NCI-H82 treated with DMSO at 0.1 percent for 48 hours (cell line): ENCODE measurements around the gene RRP36.

Source experiments
- DNase-seq: peaks from one replicate; lab custom pipeline; 2025; ENCODE audit not compliant: unreplicated experiment; lab: John Stamatoyannopoulos, UW

RRP36 gene

GRCh38 chr6:43060755-43061633 lies 39.6 kb downstream of the RRP36 start:
- no peak for DNase-seq

DNA sequence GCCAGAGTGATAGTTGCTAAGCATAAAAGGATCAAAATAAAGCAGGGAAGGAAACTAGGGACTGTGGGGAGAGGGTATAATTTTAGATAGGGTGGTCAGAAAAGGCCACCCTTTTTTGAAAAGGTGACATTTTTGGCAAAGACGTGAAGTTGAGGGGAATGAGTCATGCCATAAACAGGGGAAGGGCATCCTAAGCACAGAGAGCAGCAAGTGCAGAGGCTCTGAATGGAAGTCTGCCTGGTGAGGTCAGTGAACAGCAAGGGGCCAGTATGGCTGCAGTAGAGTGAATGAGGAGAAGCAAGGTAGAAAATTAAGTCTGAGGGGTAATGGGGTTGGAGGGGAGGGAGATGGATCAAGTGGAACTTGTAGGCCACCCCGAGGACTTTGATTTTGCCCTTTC lies 40.4 kb downstream of the RRP36 start:
- no peak for DNase-seq

DNA sequence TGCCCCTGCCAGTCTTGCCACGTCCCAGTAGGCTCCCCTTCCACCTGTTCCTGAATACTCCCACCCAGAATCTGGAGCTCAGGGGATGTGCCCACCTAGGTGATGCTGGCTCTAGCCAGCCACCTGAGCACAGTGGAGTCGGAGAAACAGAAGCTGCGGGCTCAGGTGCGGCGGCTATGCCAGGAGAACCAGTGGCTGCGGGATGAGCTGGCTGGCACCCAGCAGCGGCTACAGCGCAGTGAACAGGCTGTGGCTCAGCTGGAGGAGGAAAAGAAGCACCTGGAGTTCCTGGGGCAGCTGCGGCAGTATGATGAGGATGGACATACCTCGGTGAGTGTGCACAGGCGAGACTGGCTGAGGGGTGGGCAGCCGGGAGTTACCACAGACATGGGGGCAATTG lies 41.4 kb downstream of the RRP36 start:
- no peak for DNase-seq

GRCh38 chr6:43070028-43070632 lies 48.7 kb downstream of the RRP36 start:
- peak; percentile 46 for DNase-seq

DNA sequence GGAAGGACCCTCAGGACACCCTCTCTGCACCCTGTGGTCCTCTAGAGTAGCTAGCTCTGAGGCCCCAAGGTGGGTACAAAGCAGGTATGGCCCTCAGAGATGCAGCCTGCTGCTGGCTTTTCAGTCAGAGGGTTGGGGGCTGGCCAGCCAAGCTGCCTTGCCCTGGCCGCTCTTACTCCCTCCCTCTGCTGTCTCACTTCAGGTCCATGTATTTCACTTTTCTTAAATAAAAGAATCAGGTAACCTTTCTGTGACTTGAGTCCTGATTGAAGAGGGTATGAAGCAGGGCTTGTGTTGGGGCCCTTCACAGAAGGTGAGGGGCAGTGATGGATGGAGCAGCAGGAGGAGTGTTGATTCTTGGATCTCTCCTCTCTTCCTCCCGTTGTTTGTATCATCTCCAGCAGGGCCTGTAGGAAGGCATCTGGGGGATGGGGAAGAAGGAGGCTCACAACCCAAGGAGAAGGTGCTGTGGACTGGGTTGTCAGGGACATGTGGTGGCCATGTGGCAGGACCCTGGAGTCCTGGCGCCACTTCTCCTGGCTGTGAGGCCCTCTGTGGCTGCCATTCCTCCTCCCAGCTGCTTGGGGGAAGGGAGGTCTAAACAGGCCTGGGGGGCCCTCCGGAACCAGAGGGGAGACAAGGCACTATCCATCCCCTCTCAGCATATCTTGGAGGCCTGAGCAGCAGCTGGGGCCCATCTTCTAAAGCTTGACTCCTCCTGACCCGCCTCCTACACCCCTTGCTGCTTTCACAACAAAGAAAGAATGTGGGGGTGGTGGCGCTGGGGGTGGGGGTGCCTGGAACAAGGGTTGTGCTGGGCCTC lies 53.6 kb downstream of the RRP36 start:
- DNase-seq: no peak

- peak; percentile 81 for DNase-seq
Observed at GRCh38 chr6:43075670-43076463, 54.4 kb downstream of the RRP36 start, which contains the start of gene PTK7. Gene PTK7, plus strand, starts transcription at chr6:43076314. Its CDS starts 175 bp downstream, at chr6:43076489.

- no peak for DNase-seq
Observed at GRCh38 chr6:43076464-43077332, 55.3 kb downstream of the RRP36 start.

- no peak for DNase-seq
Observed at GRCh38 chr6:43077333-43077809, 55.9 kb downstream of the RRP36 start.

DNA sequence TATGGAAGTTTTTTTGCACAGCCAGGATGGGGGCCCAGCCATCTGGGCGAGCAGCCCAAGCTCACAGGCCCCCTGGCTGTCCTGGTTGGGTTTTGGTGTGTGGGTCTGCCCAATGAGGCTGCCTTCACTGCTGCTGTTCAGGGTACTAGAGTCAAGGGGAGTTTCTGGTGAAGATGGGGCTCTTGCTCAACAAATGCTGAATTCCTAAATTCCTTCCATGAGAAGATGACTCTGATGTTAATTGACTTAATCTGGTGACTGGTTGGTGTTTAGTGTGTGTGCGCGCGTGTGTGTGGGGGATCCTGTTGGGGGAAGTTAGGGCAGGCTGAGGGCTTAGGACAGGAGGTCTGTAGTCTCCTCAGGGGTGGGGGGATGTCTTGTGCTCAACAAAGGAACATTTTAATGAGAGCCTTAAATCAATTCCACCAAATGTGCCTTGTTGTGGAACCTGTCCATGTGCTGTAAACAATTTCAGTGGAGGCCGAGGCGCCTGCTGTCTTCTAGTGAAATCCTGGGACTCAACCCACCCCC lies 56.6 kb downstream of the RRP36 start:
- DNase-seq: peak; percentile 1

DNA sequence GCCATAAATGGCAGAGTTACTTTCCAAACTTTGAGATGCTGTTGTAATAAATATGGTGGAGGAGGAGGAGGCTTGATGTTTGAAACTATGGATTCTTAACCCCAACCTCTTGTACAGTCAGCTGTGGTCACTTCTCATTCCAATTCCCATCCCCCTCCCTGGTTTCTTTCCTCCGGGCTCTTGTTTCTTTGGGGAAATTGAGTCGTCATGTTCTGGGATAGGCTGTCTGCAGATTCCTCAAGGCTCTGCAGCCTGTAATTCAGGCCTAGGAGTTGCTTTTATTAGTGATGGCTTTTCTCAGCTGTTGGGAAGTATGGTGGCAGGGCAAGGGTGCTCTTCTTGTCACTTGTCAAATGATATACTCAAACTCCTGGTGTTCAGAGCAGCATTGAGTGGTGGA lies 57.3 kb downstream of the RRP36 start:
- no peak for DNase-seq
